Testis (tissue), 2 donors: ENCODE data around the gene GNAO1.

Source experiments
- POLR2A ChIP-seq: fragments of 450-650 bp; IDR thresholded peaks from one replicate; pipeline ENCODE4 v1.6.1; 2017; ENCODE audit warnings: antibody characterized with exemption, mild to moderate bottlenecking, moderate library complexity
- TF ChIP-seq, protein P1 (sequence below), 3 experiments: fragments of 450-650 bp in 2 of 3; fragments of 200-600 bp in 1 of 3; sonication (generic) in 1 of 3; IDR thresholded peaks; one replicate each; pipeline ENCODE4 v1.5.1; 2016 to 2019; ENCODE audit warnings: antibody characterized with exemption in 3 of 3, mild to moderate bottlenecking in 2 of 3, moderate library complexity in 1 of 3

DNA sequence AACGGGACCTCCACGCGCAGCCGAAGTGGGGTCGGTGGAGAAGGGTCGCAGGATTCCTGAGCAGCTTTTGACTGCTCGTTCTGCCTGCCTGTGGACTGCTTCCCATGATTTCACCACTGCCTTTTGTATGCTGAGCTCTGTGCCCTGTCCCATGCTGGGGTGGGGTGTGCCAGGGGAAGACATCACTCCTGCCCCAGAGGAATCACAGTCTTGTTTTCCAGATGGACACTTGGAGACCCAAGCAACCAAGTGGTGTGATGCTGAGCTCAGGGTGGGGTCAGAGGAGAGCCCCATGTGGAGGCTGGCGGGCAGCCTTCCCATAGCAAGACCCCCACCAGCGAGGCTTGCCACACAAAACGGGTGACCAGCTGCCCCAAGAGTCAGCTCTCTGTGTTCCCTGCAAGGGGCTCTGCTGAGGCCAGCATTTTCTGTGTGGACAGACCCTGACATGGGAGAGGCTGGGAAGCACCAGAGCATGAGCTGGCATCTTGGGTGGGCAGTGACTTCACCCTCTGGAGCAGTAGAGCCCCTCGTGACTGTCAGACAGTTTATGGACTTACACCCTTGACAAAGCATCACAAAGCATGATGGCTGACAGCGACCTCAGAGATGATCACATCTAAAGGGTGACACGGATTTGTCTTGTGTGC, 111.9 kb downstream of the GNAO1 start:
- TF ChIP-seq, protein P1, sequence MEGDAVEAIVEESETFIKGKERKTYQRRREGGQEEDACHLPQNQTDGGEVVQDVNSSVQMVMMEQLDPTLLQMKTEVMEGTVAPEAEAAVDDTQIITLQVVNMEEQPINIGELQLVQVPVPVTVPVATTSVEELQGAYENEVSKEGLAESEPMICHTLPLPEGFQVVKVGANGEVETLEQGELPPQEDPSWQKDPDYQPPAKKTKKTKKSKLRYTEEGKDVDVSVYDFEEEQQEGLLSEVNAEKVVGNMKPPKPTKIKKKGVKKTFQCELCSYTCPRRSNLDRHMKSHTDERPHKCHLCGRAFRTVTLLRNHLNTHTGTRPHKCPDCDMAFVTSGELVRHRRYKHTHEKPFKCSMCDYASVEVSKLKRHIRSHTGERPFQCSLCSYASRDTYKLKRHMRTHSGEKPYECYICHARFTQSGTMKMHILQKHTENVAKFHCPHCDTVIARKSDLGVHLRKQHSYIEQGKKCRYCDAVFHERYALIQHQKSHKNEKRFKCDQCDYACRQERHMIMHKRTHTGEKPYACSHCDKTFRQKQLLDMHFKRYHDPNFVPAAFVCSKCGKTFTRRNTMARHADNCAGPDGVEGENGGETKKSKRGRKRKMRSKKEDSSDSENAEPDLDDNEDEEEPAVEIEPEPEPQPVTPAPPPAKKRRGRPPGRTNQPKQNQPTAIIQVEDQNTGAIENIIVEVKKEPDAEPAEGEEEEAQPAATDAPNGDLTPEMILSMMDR (IDR thresholded peaks at IDR 0.05): no peak
- TF ChIP-seq POLR2A: no peak
